GM18526 (cell line): Measurements from ENCODE around the gene BCAR3.

Experiments used
- POLR2A ChIP-seq: IDR thresholded peaks from 3 replicates; pipeline ENCODE4 v1.6.1; 2011; ENCODE audit not compliant: insufficient read length; ENCODE audit errors: extremely low read depth

Gene BCAR3

GRCh38 chr1:93552741-93553455 is 128.7 kb downstream of the BCAR3 start:
- TF ChIP-seq POLR2A = no peak

GRCh38 chr1:93549811-93550210 is 131.8 kb downstream of the BCAR3 start:
- no peak for TF ChIP-seq POLR2A

GRCh38 chr1:93549131-93549530 is 132.5 kb downstream of the BCAR3 start:
- TF ChIP-seq POLR2A = no peak

GRCh38 chr1:93546162-93546863 is 135.3 kb downstream of the BCAR3 start:
- TF ChIP-seq POLR2A = no peak

GRCh38 chr1:93542398-93542797 is 139.2 kb downstream of the BCAR3 start:
- no peak for TF ChIP-seq POLR2A

- no peak for TF ChIP-seq POLR2A
Measured at GRCh38 chr1:93541045-93541444, 140.6 kb downstream of the BCAR3 start.

- TF ChIP-seq POLR2A = no peak
Measured at GRCh38 chr1:93537924-93538323, 143.7 kb downstream of the BCAR3 start.

GRCh38 chr1:93537396-93537795 is 144.2 kb downstream of the BCAR3 start:
- no peak for TF ChIP-seq POLR2A

GRCh38 chr1:93533677-93534076 is 148.0 kb downstream of the BCAR3 start:
- TF ChIP-seq POLR2A = no peak

GRCh38 chr1:93532780-93533378 is 148.8 kb downstream of the BCAR3 start:
- TF ChIP-seq POLR2A = no peak

GRCh38 chr1:93531193-93531592 is 150.4 kb downstream of the BCAR3 start:
- TF ChIP-seq POLR2A = no peak

GRCh38 chr1:93528412-93528811 is 153.2 kb downstream of the BCAR3 start:
- no peak for TF ChIP-seq POLR2A

GRCh38 chr1:93526431-93526830 is 155.2 kb downstream of the BCAR3 start:
- TF ChIP-seq POLR2A = no peak

GRCh38 chr1:93525431-93525830 is 156.2 kb downstream of the BCAR3 start:
- no peak for TF ChIP-seq POLR2A

GRCh38 chr1:93522721-93523120 is 158.9 kb downstream of the BCAR3 start:
- no peak for TF ChIP-seq POLR2A

GRCh38 chr1:93521618-93522017 is 160.0 kb downstream of the BCAR3 start:
- no peak for TF ChIP-seq POLR2A
